ENCODE results near the gene TMEM63A.
"Not testable (repeated sequence)": the region's sequence is repeated elsewhere in the genome, so short reads cannot be mapped to it uniquely, and the experiment has no call there.

TMEM63A gene

DNA sequence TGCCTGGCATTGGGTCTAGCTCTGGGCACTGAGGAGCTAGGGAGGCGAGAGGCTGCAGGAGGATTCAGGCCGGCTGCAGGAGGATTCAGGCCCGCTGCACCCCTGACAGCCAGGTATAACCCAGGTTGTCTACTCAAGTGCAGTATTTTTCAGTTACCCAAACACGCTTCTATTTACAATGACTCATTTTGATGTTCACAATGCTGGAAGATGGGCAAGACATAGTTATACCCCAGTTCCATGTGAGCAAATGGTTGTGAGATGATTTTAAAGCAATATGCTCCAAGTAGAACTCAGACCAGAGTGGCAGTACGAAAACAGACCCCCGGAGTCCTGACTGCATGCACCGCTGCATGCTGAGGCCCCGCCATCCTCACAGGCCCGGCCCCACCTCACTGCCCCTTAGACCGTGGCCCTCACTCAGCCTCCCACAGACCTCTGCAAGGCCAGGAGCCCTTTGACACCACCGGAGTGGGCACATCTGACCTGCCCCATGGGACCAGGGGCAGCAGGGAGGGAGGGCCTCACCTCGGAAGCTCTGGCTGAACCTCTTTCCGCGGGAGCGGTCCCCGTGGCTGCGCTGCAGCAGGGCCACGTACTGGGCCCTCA, 6.2 kb upstream of the TMEM63A start:
- POLR2A ChIA-PET: interaction anchor here (1.3 kb wide), 1 partner anchor 110 kb away, joined by 4 read pairs; the partner anchor contains the start of gene SRP9
- TF ChIP-seq CTBP1 (IDR thresholded peaks at IDR 0.05; ENCODE audit: borderline replicate concordance): no peak
- TF ChIP-seq TARDBP (IDR thresholded peaks at IDR 0.05): no peak
- TF ChIP-seq ARNT (IDR thresholded peaks at IDR 0.05): no peak
- TF ChIP-seq FOXK2 (IDR thresholded peaks at IDR 0.05): no peak
- CTCF ChIA-PET: interaction anchor here (1.0 kb wide), 1 partner anchor 10 kb away, joined by 3 read pairs; no protein-coding TSS in a partner anchor
- DNase-seq (ENCODE audit: extremely low spot score): no peak

DNA sequence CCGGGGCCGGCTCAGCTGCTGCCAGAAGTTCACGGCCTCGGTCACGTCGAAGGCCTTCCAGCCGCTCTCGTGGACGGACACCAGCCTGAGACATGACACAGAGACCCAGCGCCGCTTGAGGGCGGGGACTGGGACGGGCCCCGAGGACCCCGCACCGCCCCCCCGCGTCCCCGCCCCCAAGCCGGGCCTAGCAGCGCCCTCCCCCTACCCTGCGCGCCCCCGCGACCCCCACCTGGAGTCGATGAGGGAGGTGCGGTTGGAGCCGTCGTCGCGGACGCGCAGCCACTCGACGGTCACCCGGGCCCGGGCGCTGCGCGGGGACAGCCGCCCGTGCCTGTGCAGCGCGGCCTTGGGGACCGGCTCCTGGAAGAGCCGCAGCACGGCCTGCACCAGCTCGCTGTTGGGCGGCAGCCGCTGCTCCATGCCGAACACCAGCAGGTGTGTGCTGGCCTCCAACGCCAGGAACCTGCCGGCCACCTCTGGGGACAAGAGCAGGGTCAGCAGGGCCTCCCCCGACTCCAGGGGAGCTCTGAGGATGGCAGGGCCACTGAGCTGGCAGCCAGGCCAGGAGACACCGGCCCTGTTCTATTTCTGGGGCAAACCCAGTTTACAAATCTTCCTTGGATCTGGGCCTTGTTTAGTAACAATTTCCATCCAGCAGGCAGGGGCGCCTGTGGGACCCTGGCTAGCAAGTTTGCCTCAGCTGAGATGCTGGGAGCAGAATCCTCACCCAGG, 5.5 kb upstream of the TMEM63A start:
- DNase-seq (ENCODE audit: extremely low spot score); CTCF ChIA-PET: not testable (repeated sequence)
- POLR2A ChIA-PET: interaction anchor here (1.5 kb wide), 1 partner anchor 36 kb away, joined by 3 read pairs; the partner anchor contains the start of gene PYCR2

DNA sequence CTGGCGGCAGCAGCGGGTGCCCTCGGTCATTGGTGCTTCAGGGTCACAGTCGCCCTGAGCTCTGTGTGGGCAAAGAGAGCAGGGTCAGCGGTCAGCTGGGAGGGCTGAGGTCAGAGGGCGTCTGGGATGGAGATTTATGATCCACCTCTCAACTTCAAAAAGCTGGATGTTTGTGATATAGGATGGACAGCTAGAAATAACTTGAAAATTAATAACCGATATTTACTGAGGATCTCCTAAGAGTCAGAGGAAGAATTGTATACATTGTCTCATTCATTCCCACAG, 4.8 kb upstream of the TMEM63A start:
- no peak for TF ChIP-seq FOXK2 (IDR thresholded peaks at IDR 0.05)
- TF ChIP-seq BHLHE40 (IDR thresholded peaks at IDR 0.05; ENCODE audit: borderline replicate concordance): no peak
- no peak for TF ChIP-seq NFRKB (IDR thresholded peaks at IDR 0.05)
- no peak for TF ChIP-seq ZNF384 (IDR thresholded peaks at IDR 0.05)
- no peak for TF ChIP-seq SUZ12 (IDR thresholded peaks at IDR 0.05)
- TF ChIP-seq, protein P1, sequence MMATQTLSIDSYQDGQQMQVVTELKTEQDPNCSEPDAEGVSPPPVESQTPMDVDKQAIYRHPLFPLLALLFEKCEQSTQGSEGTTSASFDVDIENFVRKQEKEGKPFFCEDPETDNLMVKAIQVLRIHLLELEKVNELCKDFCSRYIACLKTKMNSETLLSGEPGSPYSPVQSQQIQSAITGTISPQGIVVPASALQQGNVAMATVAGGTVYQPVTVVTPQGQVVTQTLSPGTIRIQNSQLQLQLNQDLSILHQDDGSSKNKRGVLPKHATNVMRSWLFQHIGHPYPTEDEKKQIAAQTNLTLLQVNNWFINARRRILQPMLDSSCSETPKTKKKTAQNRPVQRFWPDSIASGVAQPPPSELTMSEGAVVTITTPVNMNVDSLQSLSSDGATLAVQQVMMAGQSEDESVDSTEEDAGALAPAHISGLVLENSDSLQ (IDR thresholded peaks at IDR 0.05): no peak
- TF ChIP-seq CTBP1 (IDR thresholded peaks at IDR 0.05; ENCODE audit: borderline replicate concordance): no peak
- TF ChIP-seq LEF1 (IDR thresholded peaks at IDR 0.05; ENCODE audit: borderline replicate concordance): no peak
- TF ChIP-seq HDGF (IDR thresholded peaks at IDR 0.05; ENCODE audit: borderline replicate concordance): no peak
- TF ChIP-seq ELF4 (IDR thresholded peaks at IDR 0.05): no peak
- no peak for TF ChIP-seq FOXM1 (IDR thresholded peaks at IDR 0.05; ENCODE audit: borderline replicate concordance)
- no peak for TF ChIP-seq TARDBP (IDR thresholded peaks at IDR 0.05)
- TF ChIP-seq L3MBTL2 (conservative IDR thresholded peaks at IDR 0.05): no peak
- no peak for TF ChIP-seq SP1 (IDR thresholded peaks at IDR 0.05)
- no peak for TF ChIP-seq FOXA1 (IDR thresholded peaks at IDR 0.05)
- TF ChIP-seq ARNT (IDR thresholded peaks at IDR 0.05): no peak
- DNase-seq (ENCODE audit: extremely low spot score): no peak
- POLR2A ChIA-PET: interaction anchor here (1.5 kb wide), 1 partner anchor 37 kb away, joined by 3 read pairs; the partner anchor contains the start of gene PYCR2
- CTCF ChIA-PET: no interaction called here

DNA sequence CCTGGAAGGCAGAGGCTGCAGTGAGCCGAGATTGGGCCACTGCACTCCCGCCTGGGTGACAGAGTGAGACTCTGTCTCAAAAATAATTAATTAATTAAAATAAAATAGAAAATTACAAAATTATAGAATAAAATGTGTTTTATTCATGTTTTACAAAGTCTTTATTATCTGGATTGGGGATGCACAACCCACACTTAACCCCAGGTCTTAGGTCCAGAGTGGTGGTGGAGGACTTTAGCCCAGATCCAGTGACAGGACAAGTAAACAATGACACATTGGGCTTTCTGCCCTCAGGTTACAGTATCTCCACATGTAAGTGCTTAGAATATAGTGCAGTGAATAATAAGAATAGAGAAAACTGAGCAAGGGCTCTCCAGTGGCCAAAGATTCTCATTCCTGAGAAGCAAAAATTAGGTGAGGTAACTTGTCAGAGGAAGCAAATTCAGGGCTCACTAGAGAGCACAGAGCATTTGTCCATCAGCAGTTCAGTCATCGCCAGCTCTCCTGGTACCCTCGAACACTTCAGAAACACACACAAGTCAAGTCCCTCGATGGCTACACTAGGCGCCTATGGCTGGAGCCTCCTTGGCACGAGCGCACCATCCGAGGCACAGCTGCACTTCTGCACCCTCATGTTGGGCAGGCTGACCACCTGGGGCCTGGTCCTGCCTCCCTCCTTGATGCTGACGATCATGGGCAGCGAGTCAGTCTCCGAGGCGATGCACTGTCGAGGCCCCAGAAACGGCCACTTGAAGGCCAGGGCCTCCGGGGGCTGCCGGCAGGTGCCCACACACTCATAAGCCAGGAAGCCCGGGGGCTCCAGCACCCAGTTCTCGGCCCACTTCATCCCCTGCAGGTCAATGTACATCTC, 4.2 kb upstream of the TMEM63A start:
- POLR2A ChIA-PET: interaction anchor here (1.5 kb wide), 1 partner anchor 38 kb away, joined by 3 read pairs; the partner anchor contains the start of gene PYCR2
- CTCF ChIA-PET: no interaction called here
- TF ChIP-seq, protein P1 (IDR thresholded peaks at IDR 0.05): no peak
- TF ChIP-seq FOXM1 (IDR thresholded peaks at IDR 0.05; ENCODE audit: borderline replicate concordance): no peak
- TF ChIP-seq BHLHE40 (IDR thresholded peaks at IDR 0.05; ENCODE audit: borderline replicate concordance): no peak
- TF ChIP-seq ARNT (IDR thresholded peaks at IDR 0.05): no peak
- TF ChIP-seq CTBP1 (IDR thresholded peaks at IDR 0.05; ENCODE audit: borderline replicate concordance): no peak
- TF ChIP-seq ELF4 (IDR thresholded peaks at IDR 0.05): no peak
- TF ChIP-seq L3MBTL2 (conservative IDR thresholded peaks at IDR 0.05): no peak
- TF ChIP-seq TARDBP (IDR thresholded peaks at IDR 0.05): no peak
- no peak for TF ChIP-seq FOXK2 (IDR thresholded peaks at IDR 0.05)
- TF ChIP-seq SP1 (IDR thresholded peaks at IDR 0.05): no peak
- no peak for TF ChIP-seq NFRKB (IDR thresholded peaks at IDR 0.05)
- no peak for TF ChIP-seq SUZ12 (IDR thresholded peaks at IDR 0.05)

DNA sequence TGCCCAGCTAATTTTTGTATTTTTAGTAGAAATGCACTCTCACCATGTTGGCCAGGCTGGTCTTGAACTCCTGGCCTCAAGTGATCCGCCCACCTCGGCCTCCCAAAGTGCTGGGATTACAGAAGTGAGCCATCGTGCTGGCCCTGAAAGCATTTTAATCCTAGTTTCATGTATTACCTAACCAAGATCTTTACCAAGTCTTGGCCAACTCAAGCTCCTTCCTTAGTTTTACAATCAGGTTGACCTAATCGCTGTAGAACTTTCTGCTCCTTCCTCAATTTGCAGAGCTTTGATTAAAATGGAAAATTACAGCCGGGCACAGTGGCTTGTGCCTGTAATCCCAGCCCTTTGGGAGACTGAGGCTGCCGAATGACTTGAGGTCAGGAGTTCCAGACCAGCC, 3.2 kb upstream of the TMEM63A start:
- POLR2A ChIA-PET: interaction anchor here (1.0 kb wide), 1 partner anchor 108 kb away, joined by 4 read pairs; the partner anchor contains the start of gene SRP9
- CTCF ChIA-PET: no interaction called here
- TF ChIP-seq FOXK2 (IDR thresholded peaks at IDR 0.05) (no peak), SUZ12 (IDR thresholded peaks at IDR 0.05) (no peak), ZNF384 (IDR thresholded peaks at IDR 0.05) (no peak), NFRKB (IDR thresholded peaks at IDR 0.05) (no peak), FOXA1 (IDR thresholded peaks at IDR 0.05) (no peak)
- TF ChIP-seq, protein P1 (IDR thresholded peaks at IDR 0.05): no peak
- no peak for DNase-seq (ENCODE audit: extremely low spot score)

More for the DNA sequence above, 4.2 kb upstream of the TMEM63A start:
- DNase-seq (ENCODE audit: extremely low spot score): no peak

All from HEK293T (cell line).